SK-N-SH (cell line): Measurements from ENCODE around the gene IMPDH2. TPM values are rescaled to one million over a fixed set of nuclear protein-coding genes. Genes with fewer than 3 reads are reported as not detected.

Experiments
- CTCF ChIA-PET: fragments of 300-600, 350-600 bp; formaldehyde crosslinking; extraction: SDS; loops from one replicate; lab custom pipeline; 2021; lab: Yijun Ruan, JAX
- POLR2A ChIA-PET: fragments of 350-600 bp; sonication (Branson Sonifier 250); formaldehyde crosslinking; extraction: SDS; loops from one replicate; lab custom pipeline; 2020; ENCODE audit warnings: antibody characterized with exemption, inconsistent platforms; lab: Yijun Ruan, JAX
- DNase-seq: peaks from one replicate; pipeline ENCODE4 v3.0.0; 2012
- H2AFZ ChIP-seq: fragments of 200-600 bp; sonication (generic); 2 replicates; pipeline ENCODE4 v1.8.1; 2016; ENCODE audit warnings: antibody characterized with exemption, mild to moderate bottlenecking, low read depth
- H3F3A ChIP-seq: fragments of 200-600 bp; sonication (generic); replicated peaks from 2 replicates; pipeline ENCODE3; 2016; ENCODE audit warnings: antibody characterized with exemption, mild to moderate bottlenecking; ENCODE audit not compliant: insufficient read depth
- H3K27ac ChIP-seq, 2 experiments: fragments of 200-500 bp in 1 of 2; fragments of 200-600 bp in 1 of 2; sonication (Bioruptor generic) in 1 of 2; sonication (generic), shearing (Covaris generic) in 1 of 2; 2 replicates each; pipeline versions ENCODE4 v1.5.1 to v1.6.1; 2014 to 2016; ENCODE audit warnings: low read depth in 2 of 2, inconsistent platforms in 1 of 2, low read length in 1 of 2, mild to moderate bottlenecking in 1 of 2, mixed read lengths in 1 of 2
- H3K27me3 ChIP-seq: fragments of 200-600 bp; sonication (generic), shearing (Covaris generic); 2 replicates; pipeline ENCODE4 v1.6.1; 2016; ENCODE audit warnings: mixed run types; ENCODE audit not compliant: insufficient read depth
- H3K36me3 ChIP-seq, 2 experiments: fragments of 200-500 bp in 1 of 2; fragments of 200-600 bp in 1 of 2; sonication (Bioruptor generic) in 1 of 2; sonication (generic) in 1 of 2; replicated peaks in 1 of 2; 2 replicates each; pipeline versions ENCODE3 to v1.5.1; 2014 to 2016; ENCODE audit warnings: low read length in 1 of 2, mild to moderate bottlenecking in 1 of 2; ENCODE audit not compliant: insufficient read depth in 2 of 2, control insufficient read depth in 1 of 2
- H3K4me1 ChIP-seq, 2 experiments: fragments of 200-500 bp in 1 of 2; fragments of 200-600 bp in 1 of 2; sonication (Bioruptor generic) in 1 of 2; sonication (generic), shearing (Covaris generic) in 1 of 2; 2 replicates each; pipeline versions ENCODE4 v1.5.1 to v1.6.1; 2014 to 2016; ENCODE audit warnings: low read depth in 1 of 2, low read length in 1 of 2, mixed run types in 1 of 2; ENCODE audit not compliant: insufficient read depth in 2 of 2, control insufficient read depth in 1 of 2
- H3K4me2 ChIP-seq: fragments of 200-600 bp; sonication (generic), shearing (Covaris generic); 2 replicates; pipeline ENCODE4 v1.6.1; 2017; ENCODE audit warnings: mixed run types
- H3K4me3 ChIP-seq, 2 experiments: fragments of 200-500 bp in 1 of 2; fragments of 200-600 bp in 1 of 2; sonication (Bioruptor generic) in 1 of 2; sonication (generic), shearing (Covaris generic) in 1 of 2; 2 replicates each; pipeline versions ENCODE4 v1.5.1 to v1.8.1; 2014 to 2016; ENCODE audit warnings: low read depth in 2 of 2, inconsistent platforms in 1 of 2, low read length in 1 of 2, mild to moderate bottlenecking in 1 of 2, mixed read lengths in 1 of 2, moderate library complexity in 1 of 2
- H3K79me2 ChIP-seq: fragments of 200-600 bp; sonication (generic); 2 replicates; pipeline ENCODE4 v1.8.1; 2017; ENCODE audit warnings: mild to moderate bottlenecking; ENCODE audit not compliant: insufficient read depth
- H3K9ac ChIP-seq: fragments of 200-600 bp; sonication (generic); 2 replicates; pipeline ENCODE4 v1.6.1; 2017; ENCODE audit warnings: mixed run types
- H3K9me2 ChIP-seq: fragments of 200-600 bp; sonication (generic); 2 replicates; pipeline ENCODE4 v1.6.1; 2017; ENCODE audit warnings: mixed run types
- H3K9me3 ChIP-seq: fragments of 200-600 bp; sonication (generic); 2 replicates; pipeline ENCODE4 v1.6.1; 2017; ENCODE audit warnings: mixed run types, mild to moderate bottlenecking, moderate library complexity
- H4K20me1 ChIP-seq: fragments of 200-600 bp; sonication (generic); 2 replicates; pipeline ENCODE4 v1.6.1; 2017; ENCODE audit warnings: mild to moderate bottlenecking, mixed run types; ENCODE audit not compliant: insufficient read depth
- EP300 ChIP-seq, 2 experiments: IDR thresholded peaks; 2 replicates each; pipeline versions ENCODE4 v1.4.0 to v1.6.1; 2012; ENCODE audit warnings: borderline replicate concordance in 1 of 2, low read depth in 1 of 2, low read length in 1 of 2
- EZH2phosphoT487 ChIP-seq: fragments of 200-600 bp; sonication (generic); IDR thresholded peaks from 2 replicates; pipeline ENCODE4 v1.6.1; 2017; ENCODE audit warnings: low read depth, mixed run types, mild to moderate bottlenecking, antibody characterized with exemption, moderate library complexity, borderline replicate concordance
- MEF2A ChIP-seq: IDR thresholded peaks from 2 replicates; pipeline ENCODE4 v1.4.0; 2012; ENCODE audit warnings: low read depth, borderline replicate concordance
- NRF1 ChIP-seq: IDR thresholded peaks from 2 replicates; pipeline ENCODE4 v1.6.1; 2012; ENCODE audit warnings: low read depth, mild to moderate bottlenecking, low read length
- POLR2AphosphoS5 ChIP-seq: IDR thresholded peaks from 2 replicates; pipeline ENCODE4 v1.6.1; 2012; ENCODE audit warnings: low read depth, low read length
- RAD21 ChIP-seq: IDR thresholded peaks from 2 replicates; pipeline ENCODE4 v1.6.1; 2012; ENCODE audit warnings: mild to moderate bottlenecking, low read length
- TAF1 ChIP-seq: IDR thresholded peaks from 2 replicates; pipeline ENCODE4 v1.6.1; 2012; ENCODE audit warnings: low read depth, mild to moderate bottlenecking, low read length, moderate library complexity, borderline replicate concordance
- TEAD4 ChIP-seq: IDR thresholded peaks from 2 replicates; pipeline ENCODE4 v1.4.0; 2012; ENCODE audit warnings: mild to moderate bottlenecking, borderline replicate concordance; ENCODE audit not compliant: insufficient read depth
- USF1 ChIP-seq: IDR thresholded peaks from 2 replicates; pipeline ENCODE4 v1.4.0; 2012; ENCODE audit warnings: low read depth, borderline replicate concordance
- YY1 ChIP-seq: IDR thresholded peaks from 2 replicates; pipeline ENCODE4 v1.4.0; 2012; ENCODE audit warnings: low read depth, mild to moderate bottlenecking
- ZBTB33 ChIP-seq: IDR thresholded peaks from 2 replicates; pipeline ENCODE4 v1.4.0; 2012; ENCODE audit warnings: low read depth, borderline replicate concordance
- WGBS: methylation state at CpG from one replicate; pipeline ENCODE4 v1.1.6; 2017; ENCODE audit warnings: low lambda C conversion rate; 5-methylcytosine and 5-hydroxymethylcytosine counted together
- polyA plus RNA-seq, 3 experiments: library from polyadenylated mRNA; depleted of rRNA; stranded (reverse); fragments of >200 nt; gene quantifications; 2 replicates each; pipeline ENCODE4 v1.2.3, GENCODE V29; 2012

Gene IMPDH2
- polyA plus RNA-seq, 1 of the 3 experiments (the other 2 are of a cell fraction) = 305 TPM

GRCh38 chr3:48983096-48983495, 46.1 kb downstream of the IMPDH2 start:
- no peaks in the 10 kb centered on the region for H4K20me1 ChIP-seq
- no peaks in the 10 kb centered on the region for H3K4me1 ChIP-seq
- H3K79me2 ChIP-seq = no peaks in the 10 kb centered on the region
- no peaks in the 10 kb centered on the region for H3K9me3 ChIP-seq
- POLR2A ChIA-PET = no interaction called here
- H3K9me2 ChIP-seq = no peaks in the 10 kb centered on the region
- no peaks in the 10 kb centered on the region for H3K27me3 ChIP-seq
- no peak overlapping the region for H3K4me3 ChIP-seq
- no peak overlapping the region for H3K27ac ChIP-seq
- H2AFZ ChIP-seq = no peak overlapping the region
- no peak overlapping the region for H3K9ac ChIP-seq
- WGBS = 86% methylated on average over 1 of the region's 4 CpGs
- CTCF ChIA-PET = no interaction called here
- peaks cover 37 to 58% of the 10 kb centered on the region in 2 experiments for H3K36me3 ChIP-seq
- DNase-seq = no peak
- no peak for TF ChIP-seq RAD21
- no peak for TF ChIP-seq POLR2AphosphoS5
- peaks cover 4% of the 10 kb centered on the region for H3F3A ChIP-seq
- H3K4me2 ChIP-seq = no peak overlapping the region

- H3K9me3 ChIP-seq = no peaks in the 10 kb centered on the region
- no peak for DNase-seq
- no peaks in the 10 kb centered on the region for H3F3A ChIP-seq
- H3K9me2 ChIP-seq = no peaks in the 10 kb centered on the region
- no peak overlapping the region for H3K27ac ChIP-seq
- H4K20me1 ChIP-seq = no peaks in the 10 kb centered on the region
- WGBS = 72% methylated on average over 2 of the region's 5 CpGs
- H3K27me3 ChIP-seq = no peaks in the 10 kb centered on the region
- ChIA-PET POLR2A (no interaction called here), CTCF (no interaction called here)
- peaks cover 41 to 62% of the 10 kb centered on the region in 2 experiments for H3K36me3 ChIP-seq
- no peak overlapping the region for H3K9ac ChIP-seq
- no peaks in the 10 kb centered on the region for H3K79me2 ChIP-seq
- TF ChIP-seq POLR2AphosphoS5 (no peak), EP300 (IDR thresholded peaks at IDR 0.05; ENCODE audit: borderline replicate concordance in 1 of 2, low read depth in 1 of 2, low read length in 1 of 2) (no peak)
- no peak overlapping the region for H2AFZ ChIP-seq
- no peaks in the 10 kb centered on the region for H3K4me1 ChIP-seq
- H3K4me2 ChIP-seq = no peak overlapping the region
- H3K4me3 ChIP-seq = no peak overlapping the region
These were observed 46.5 kb downstream of the IMPDH2 start for GRCh38 chr3:48982686-48983085.

- H3K79me2 ChIP-seq = no peaks in the 10 kb centered on the region
- H3K9me3 ChIP-seq = no peaks in the 10 kb centered on the region
- H4K20me1 ChIP-seq = no peaks in the 10 kb centered on the region
- H3K27ac ChIP-seq = no peak overlapping the region
- no peak overlapping the region for H3K9ac ChIP-seq
- CTCF ChIA-PET = no interaction called here
- no peaks in the 10 kb centered on the region for H3K9me2 ChIP-seq
- no peaks in the 10 kb centered on the region for H3F3A ChIP-seq
- H2AFZ ChIP-seq = no peak overlapping the region
- no peak overlapping the region for H3K4me2 ChIP-seq
- peaks cover 43 to 63% of the 10 kb centered on the region in 2 experiments for H3K36me3 ChIP-seq
- POLR2A ChIA-PET = no interaction called here
- H3K4me1 ChIP-seq = no peaks in the 10 kb centered on the region
- TF ChIP-seq EZH2phosphoT487 (no peak), TEAD4 (no peak)
- no peak overlapping the region for H3K4me3 ChIP-seq
- DNase-seq = no peak
- H3K27me3 ChIP-seq = no peaks in the 10 kb centered on the region
These were observed 47.2 kb downstream of the IMPDH2 start for GRCh38 chr3:48982016-48982415.

- H3K4me1 ChIP-seq = no peaks in the 10 kb centered on the region
- H3K79me2 ChIP-seq = no peaks in the 10 kb centered on the region
- no peak overlapping the region for H3K4me2 ChIP-seq
- H4K20me1 ChIP-seq = no peaks in the 10 kb centered on the region
- no peak overlapping the region for H2AFZ ChIP-seq
- H3K9me2 ChIP-seq = no peaks in the 10 kb centered on the region
- no peak overlapping the region for H3K27ac ChIP-seq
- H3K27me3 ChIP-seq = no peaks in the 10 kb centered on the region
- no peak overlapping the region for H3K4me3 ChIP-seq
- no peaks in the 10 kb centered on the region for H3F3A ChIP-seq
- WGBS = 85% methylated on average over 4 of the region's 4 CpGs
- no peak for TF ChIP-seq MEF2A
- TF ChIP-seq EZH2phosphoT487 = no peak
- no peak for TF ChIP-seq ZBTB33
- TF ChIP-seq TEAD4 = no peak
- TF ChIP-seq USF1 = no peak
- no peak for TF ChIP-seq TAF1
- no peak for TF ChIP-seq YY1
- TF ChIP-seq NRF1 = no peak
- ChIA-PET CTCF (interaction anchor here (1.2 to 1.3 kb wide), 2 partner anchors 8 to 10 kb away, joined by 3 to 6 read pairs; no protein-coding TSS in a partner anchor), POLR2A (no interaction called here)
- no peak overlapping the region for H3K9ac ChIP-seq
- no peaks in the 10 kb centered on the region for H3K9me3 ChIP-seq
- no peak for DNase-seq
- peaks cover 56 to 66% of the 10 kb centered on the region in 2 experiments for H3K36me3 ChIP-seq
These were observed 48.9 kb downstream of the IMPDH2 start for GRCh38 chr3:48980295-48980694.
